DND-41 (cell line): ENCODE data around the gene MEOX1.

ENCODE experiments used
- ATAC-seq: fragments of 200-7000 bp; cut with Tn5 transposase; 3 replicates; pipeline ENCODE4 v1.9.1; 2021; ENCODE audit warnings: low read depth; ENCODE audit not compliant: insufficient read depth
- DNase-seq: peaks from one replicate; pipeline ENCODE4 v3.0.0-alpha.2; 2020
- H2AFZ ChIP-seq: 2 replicates; pipeline ENCODE4 v1.6.0; 2012; ENCODE audit warnings: low read depth, low read length
- H3K27ac ChIP-seq: 2 replicates; pipeline ENCODE4 v1.5.1; 2012; ENCODE audit warnings: low read length, inconsistent platforms
- H3K27me3 ChIP-seq: fragments of 200-600 bp; sonication (generic); 2 replicates; pipeline ENCODE4 v1.6.0; 2012; ENCODE audit warnings: low read length, mild to moderate bottlenecking, inconsistent platforms; ENCODE audit not compliant: insufficient read depth, poor library complexity
- H3K36me3 ChIP-seq: 2 replicates; pipeline ENCODE4 v1.5.1; 2012; ENCODE audit warnings: low read length, inconsistent platforms; ENCODE audit not compliant: insufficient read depth
- H3K4me1 ChIP-seq: 2 replicates; pipeline ENCODE4 v1.5.1; 2012; ENCODE audit warnings: mild to moderate bottlenecking, low read length; ENCODE audit not compliant: insufficient read depth
- H3K4me2 ChIP-seq: 2 replicates; pipeline ENCODE4 v1.6.0; 2012; ENCODE audit warnings: mild to moderate bottlenecking, moderate library complexity, low read length, inconsistent platforms; ENCODE audit not compliant: insufficient read depth
- H3K4me3 ChIP-seq, 2 experiments: fragments of 200-600 bp in 1 of 2; shearing (Covaris generic) in 1 of 2; 2 replicates each; pipeline ENCODE4 v1.5.1; 2012 to 2016; ENCODE audit warnings: inconsistent platforms in 2 of 2, low read length in 2 of 2, mild to moderate bottlenecking in 2 of 2, low read depth in 1 of 2, moderate library complexity in 1 of 2
- H3K79me2 ChIP-seq: 2 replicates; pipeline ENCODE4 v1.6.0; 2012; ENCODE audit warnings: low read length, inconsistent platforms; ENCODE audit not compliant: insufficient read depth
- H3K9ac ChIP-seq: 2 replicates; pipeline ENCODE4 v1.6.0; 2012; ENCODE audit warnings: low read depth, mild to moderate bottlenecking, inconsistent platforms, low read length, moderate library complexity
- H3K9me3 ChIP-seq: 2 replicates; pipeline ENCODE4 v1.5.1; 2012; ENCODE audit warnings: low read length, moderate library complexity, mild to moderate bottlenecking, inconsistent platforms; ENCODE audit not compliant: insufficient read depth, severe bottlenecking
- H4K20me1 ChIP-seq: 2 replicates; pipeline ENCODE4 v1.6.0; 2012; ENCODE audit warnings: low read length; ENCODE audit not compliant: insufficient read depth
- CTCF ChIP-seq: IDR thresholded peaks from 2 replicates; pipeline ENCODE4 v1.5.1; 2012; ENCODE audit warnings: borderline replicate concordance, low read length, moderate library complexity, mild to moderate bottlenecking; ENCODE audit not compliant: poor library complexity, severe bottlenecking; ENCODE audit errors: extremely low read depth
- EZH2 ChIP-seq: IDR thresholded peaks from 3 replicates; pipeline ENCODE4 v1.6.1; 2012; ENCODE audit warnings: borderline replicate concordance, low read depth, mild to moderate bottlenecking, moderate library complexity, low read length, inconsistent platforms; ENCODE audit not compliant: severe bottlenecking

MEOX1 gene

GRCh38 chr17:43616029-43616351 lies 45.7 kb downstream of the MEOX1 start:
- Histone ChIP-seq H3K9ac (no peak overlapping the region), H2AFZ (no peak overlapping the region), H3K27ac (no peak overlapping the region), H4K20me1 (no peaks in the 10 kb centered on the region), H3K79me2 (no peaks in the 10 kb centered on the region), H3K9me3 (no peaks in the 10 kb centered on the region), H3K4me1 (no peaks in the 10 kb centered on the region), H3K4me2 (no peak overlapping the region), H3K4me3 (no peak overlapping the region), H3K36me3 (no peaks in the 10 kb centered on the region), H3K27me3 (peaks cover 14% of the 10 kb centered on the region)
- no peak for TF ChIP-seq CTCF
- ATAC-seq (no peak), DNase-seq (no peak)

DNA sequence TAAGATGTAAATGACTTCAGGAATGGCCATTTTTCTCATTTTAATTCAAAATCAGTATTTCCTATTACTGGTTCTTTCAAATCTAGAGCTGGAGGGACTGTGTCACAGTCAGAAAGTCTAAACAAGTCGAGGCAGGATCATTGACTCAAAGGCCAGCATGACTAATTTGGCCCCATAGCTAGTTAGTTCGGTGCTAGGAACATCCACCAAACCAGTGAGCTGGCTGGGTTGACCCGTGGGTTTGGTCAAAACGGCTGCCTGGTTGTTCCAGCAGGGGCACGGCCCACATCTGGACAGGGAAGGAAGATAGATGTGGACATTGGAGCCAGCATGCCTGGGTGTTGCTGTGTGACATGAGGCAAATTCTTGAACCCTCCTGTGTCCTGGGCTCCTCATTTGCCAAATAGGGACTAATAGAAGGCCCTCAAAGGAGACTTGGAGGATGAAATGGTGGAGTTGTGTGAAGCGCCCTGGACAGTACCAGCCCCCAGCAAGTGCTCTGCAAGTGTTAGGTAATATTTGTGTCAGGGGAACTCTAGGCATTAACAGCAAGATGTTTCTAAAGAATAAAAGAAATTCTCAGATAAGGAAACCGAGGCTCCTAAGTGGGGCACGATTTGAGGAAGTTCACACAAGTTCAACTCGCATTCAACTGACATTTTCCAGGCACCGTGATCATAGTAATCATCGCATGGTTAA lies 46.2 kb downstream of the MEOX1 start:
- TF ChIP-seq CTCF: no peak
- no peak for TF ChIP-seq EZH2
- DNase-seq (no peak), ATAC-seq (no peak)
- Histone ChIP-seq H4K20me1 (no peaks in the 10 kb centered on the region), H3K36me3 (no peaks in the 10 kb centered on the region), H3K9me3 (no peaks in the 10 kb centered on the region), H3K27ac (no peak overlapping the region), H2AFZ (no peak overlapping the region), H3K4me1 (no peaks in the 10 kb centered on the region), H3K4me3 (no peak overlapping the region), H3K9ac (no peak overlapping the region), H3K79me2 (no peaks in the 10 kb centered on the region), H3K27me3 (peaks cover 12% of the 10 kb centered on the region), H3K4me2 (no peak overlapping the region)

DNA sequence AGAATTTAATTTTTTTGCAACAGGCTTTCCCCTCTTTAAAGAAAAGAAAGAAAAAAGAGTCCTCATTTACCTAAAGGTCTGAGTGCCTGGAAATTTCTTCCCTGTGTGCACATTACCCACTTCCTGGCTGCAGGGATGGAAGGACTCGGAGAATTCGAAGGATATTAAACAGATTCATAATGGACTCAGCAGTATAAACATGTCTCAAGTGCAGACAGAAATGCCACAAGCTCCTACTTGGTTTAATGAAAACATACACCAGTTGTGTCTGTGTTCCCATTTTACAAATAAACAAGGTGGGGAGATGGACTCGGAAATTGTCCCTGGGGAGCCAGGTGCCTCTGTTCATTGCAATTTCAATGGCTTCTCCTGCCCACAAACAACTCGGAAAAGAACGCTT lies 47.2 kb downstream of the MEOX1 start:
- Histone ChIP-seq H3K27me3 (peaks cover 10% of the 10 kb centered on the region), H4K20me1 (no peaks in the 10 kb centered on the region), H3K27ac (no peak overlapping the region), H3K9me3 (no peaks in the 10 kb centered on the region), H3K4me3 (no peak overlapping the region), H3K9ac (no peak overlapping the region), H3K4me1 (no peaks in the 10 kb centered on the region), H2AFZ (no peak overlapping the region), H3K79me2 (no peaks in the 10 kb centered on the region), H3K36me3 (no peaks in the 10 kb centered on the region), H3K4me2 (no peak overlapping the region)
- DNase-seq (no peak), ATAC-seq (no peak)
- TF ChIP-seq EZH2 (no peak), CTCF (no peak)

DNA sequence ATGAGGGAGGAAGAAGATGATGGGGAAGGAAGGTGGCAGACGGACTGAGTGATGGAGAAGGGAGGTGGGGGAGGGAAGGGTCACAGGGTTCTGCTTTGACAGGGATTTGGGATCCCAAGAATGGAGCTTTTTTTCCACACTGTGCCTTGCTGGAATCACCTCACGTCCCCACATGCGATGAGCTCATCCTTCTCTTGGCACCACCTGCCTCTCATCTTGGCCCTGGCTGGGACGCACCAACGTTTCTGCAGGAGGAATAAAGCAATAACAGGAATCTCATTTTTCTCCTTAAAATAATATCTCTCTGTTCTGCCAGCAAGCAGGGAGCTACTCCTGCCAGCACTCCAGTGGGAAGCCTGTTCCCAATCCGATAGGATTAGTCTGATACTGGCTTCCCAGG lies 47.8 kb downstream of the MEOX1 start:
- peaks cover 10% of the 10 kb centered on the region for H3K27me3 ChIP-seq
- no peak overlapping the region for H2AFZ ChIP-seq
- DNase-seq (no peak), ATAC-seq (no peak)
- H4K20me1 ChIP-seq: no peaks in the 10 kb centered on the region
- no peaks in the 10 kb centered on the region for H3K4me1 ChIP-seq
- no peak overlapping the region for H3K4me2 ChIP-seq
- H3K9ac ChIP-seq: no peak overlapping the region
- H3K36me3 ChIP-seq: no peaks in the 10 kb centered on the region
- TF ChIP-seq CTCF (no peak), EZH2 (no peak)
- H3K27ac ChIP-seq: no peak overlapping the region
- H3K79me2 ChIP-seq: no peaks in the 10 kb centered on the region
- no peak overlapping the region for H3K4me3 ChIP-seq
- H3K9me3 ChIP-seq: no peaks in the 10 kb centered on the region
